NT2/D1 (cell line): ENCODE measurements around the gene TPH1.

ENCODE experiments used
- DNase-seq: peaks from one replicate; pipeline ENCODE4 v3.0.0-alpha.2; 2011; ENCODE audit warnings: low read depth, low spot score
- H3K27me3 ChIP-seq: 2 replicates; pipeline ENCODE4 v1.6.0; 2011; ENCODE audit warnings: mild to moderate bottlenecking; ENCODE audit not compliant: insufficient read length, insufficient read depth
- H3K36me3 ChIP-seq: 2 replicates; pipeline ENCODE4 v1.6.1; 2011; ENCODE audit warnings: mild to moderate bottlenecking, low read length, mixed read lengths; ENCODE audit not compliant: insufficient read depth, insufficient read length
- H3K4me1 ChIP-seq: 2 replicates; pipeline ENCODE4 v1.5.1; 2011; ENCODE audit not compliant: insufficient read depth, insufficient read length
- H3K4me3 ChIP-seq: 2 replicates; pipeline ENCODE4 v1.5.1; 2011; ENCODE audit warnings: low read depth; ENCODE audit not compliant: insufficient read length
- H3K9ac ChIP-seq: 2 replicates; pipeline ENCODE4 v1.6.0; 2011; ENCODE audit warnings: low read depth; ENCODE audit not compliant: insufficient read length
- H3K9me3 ChIP-seq: 2 replicates; pipeline ENCODE4 v1.5.1; 2011; ENCODE audit warnings: mild to moderate bottlenecking, low read length; ENCODE audit not compliant: insufficient read depth
- SUZ12 ChIP-seq: IDR thresholded peaks from 2 replicates; pipeline ENCODE4 v1.6.1; 2011; ENCODE audit not compliant: insufficient read length, insufficient read depth; ENCODE audit errors: extremely low read depth
- YY1 ChIP-seq: IDR thresholded peaks from 2 replicates; pipeline ENCODE4 v1.6.1; 2011; ENCODE audit not compliant: insufficient read length, insufficient read depth
- ZNF274 ChIP-seq: IDR thresholded peaks from 2 replicates; pipeline ENCODE4 v1.6.1; 2011; ENCODE audit warnings: mild to moderate bottlenecking, low read depth, low read length

TPH1 gene

DNA sequence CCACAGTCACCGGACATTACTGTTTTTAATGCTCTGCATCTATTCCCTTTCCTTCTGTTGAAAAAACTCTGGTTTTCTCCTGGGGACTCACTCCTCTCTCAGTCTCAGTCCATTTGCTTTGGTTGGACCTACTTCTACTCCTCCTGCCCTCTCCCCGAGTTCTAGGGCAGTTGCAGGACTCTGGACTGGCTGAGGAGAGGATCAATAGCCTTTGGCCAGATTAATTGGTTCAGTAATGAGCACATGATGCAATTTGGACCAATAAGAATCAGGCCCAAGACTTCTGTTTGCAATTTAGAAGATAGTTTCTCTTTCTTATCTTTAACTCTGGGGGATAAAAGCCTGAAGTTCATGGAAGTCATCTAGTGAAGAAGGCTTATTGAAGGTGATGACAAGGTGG is 15.3 kb upstream of the TPH1 start:
- Histone ChIP-seq H3K9ac (no peak overlapping the region), H3K27me3 (no peaks in the 10 kb centered on the region), H3K36me3 (no peaks in the 10 kb centered on the region), H3K4me3 (no peak overlapping the region), H3K9me3 (no peaks in the 10 kb centered on the region), H3K4me1 (no peaks in the 10 kb centered on the region)
- DNase-seq: no peak
- no peak for TF ChIP-seq YY1
- no peak for TF ChIP-seq ZNF274
- no peak for TF ChIP-seq SUZ12

DNA sequence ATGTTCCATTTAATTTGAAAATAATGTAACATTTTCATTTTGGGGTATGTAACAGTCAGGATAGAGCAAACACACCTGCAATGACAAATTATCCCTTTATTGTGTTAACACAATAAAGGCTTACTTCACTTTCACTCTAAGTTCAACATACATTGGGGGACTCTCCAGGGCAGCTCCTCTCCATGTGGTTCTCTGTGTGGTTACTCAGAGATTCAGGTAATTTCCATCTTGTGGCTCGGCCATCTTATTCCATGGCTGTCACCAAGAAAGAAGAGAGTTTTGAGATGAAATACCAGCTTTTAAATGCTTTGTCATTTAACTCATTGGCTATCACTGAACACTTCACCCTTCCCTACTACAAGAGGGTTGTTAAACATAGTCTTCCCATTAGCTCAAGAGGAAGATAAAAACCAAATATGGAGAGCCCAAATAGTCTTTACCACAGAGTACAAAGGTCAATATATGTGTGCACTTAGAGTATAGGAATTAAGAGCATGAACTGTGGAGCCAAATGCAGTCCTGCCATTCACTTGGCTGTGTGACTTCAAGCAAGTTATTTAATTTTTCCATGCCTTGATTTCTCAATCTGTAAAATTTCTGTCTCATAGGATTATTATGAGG is 10.6 kb upstream of the TPH1 start:
- no peak for TF ChIP-seq YY1
- Histone ChIP-seq H3K27me3 (no peaks in the 10 kb centered on the region), H3K9me3 (no peaks in the 10 kb centered on the region), H3K4me3 (no peak overlapping the region), H3K36me3 (no peaks in the 10 kb centered on the region), H3K4me1 (no peaks in the 10 kb centered on the region), H3K9ac (no peak overlapping the region)
- no peak for DNase-seq

DNA sequence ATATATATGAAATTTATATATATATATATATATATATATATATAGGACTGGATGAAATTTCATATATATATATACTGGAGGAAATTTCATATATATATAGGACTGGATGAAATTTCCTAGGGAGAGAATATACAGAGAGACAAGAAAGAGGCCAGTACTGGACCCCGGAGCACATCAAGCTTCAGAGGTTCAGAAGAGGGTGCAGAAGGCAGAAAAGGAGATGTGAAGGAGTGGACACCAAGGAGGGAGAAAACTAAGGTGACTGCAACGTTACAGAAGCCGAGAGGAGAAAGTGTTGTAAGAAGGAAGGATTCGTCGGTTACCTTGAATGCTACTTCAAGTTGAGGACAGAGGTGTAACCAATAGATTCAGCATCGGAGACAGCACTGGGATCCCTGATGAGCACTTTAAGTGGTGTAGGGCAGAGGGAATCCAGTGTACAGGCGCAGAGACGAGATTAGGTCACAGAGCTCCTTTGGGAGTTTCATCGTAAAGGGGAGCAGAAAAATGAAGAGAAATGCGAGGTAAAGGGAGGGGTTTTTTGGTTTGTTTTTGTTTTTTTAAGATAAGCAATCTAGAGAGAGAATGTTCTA is 8.5 kb upstream of the TPH1 start:
- DNase-seq: no peak
- Histone ChIP-seq H3K36me3 (no peaks in the 10 kb centered on the region), H3K4me1 (no peaks in the 10 kb centered on the region), H3K9me3 (no peaks in the 10 kb centered on the region), H3K9ac (no peak overlapping the region), H3K27me3 (no peaks in the 10 kb centered on the region), H3K4me3 (no peak overlapping the region)
- TF ChIP-seq SUZ12 (no peak), YY1 (no peak), ZNF274 (no peak)

DNA sequence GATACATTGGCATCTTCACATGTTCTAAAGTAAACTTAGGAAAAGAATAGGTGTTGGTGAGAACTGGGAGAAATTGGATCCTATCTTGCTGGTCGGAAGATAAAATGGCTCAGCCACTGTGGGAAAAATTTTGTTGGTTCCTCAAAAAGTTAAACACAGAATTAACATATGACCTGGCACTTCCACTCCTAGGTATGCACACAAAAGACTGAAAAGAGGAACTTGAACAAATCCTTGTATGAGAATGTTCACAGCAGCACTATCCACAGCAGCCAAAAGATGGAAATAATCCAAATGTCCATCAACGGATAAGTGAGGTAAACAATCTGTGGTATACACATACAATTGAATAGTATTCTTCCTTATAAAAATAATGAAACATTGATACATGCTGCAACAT is 4.8 kb upstream of the TPH1 start:
- peaks cover 18% of the 10 kb centered on the region for H3K27me3 ChIP-seq
- no peaks in the 10 kb centered on the region for H3K4me1 ChIP-seq
- H3K9ac ChIP-seq: no peak overlapping the region
- no peaks in the 10 kb centered on the region for H3K9me3 ChIP-seq
- TF ChIP-seq ZNF274 (no peak), SUZ12 (no peak), YY1 (no peak)
- H3K4me3 ChIP-seq: no peak overlapping the region
- H3K36me3 ChIP-seq: no peaks in the 10 kb centered on the region
- no peak for DNase-seq

DNA sequence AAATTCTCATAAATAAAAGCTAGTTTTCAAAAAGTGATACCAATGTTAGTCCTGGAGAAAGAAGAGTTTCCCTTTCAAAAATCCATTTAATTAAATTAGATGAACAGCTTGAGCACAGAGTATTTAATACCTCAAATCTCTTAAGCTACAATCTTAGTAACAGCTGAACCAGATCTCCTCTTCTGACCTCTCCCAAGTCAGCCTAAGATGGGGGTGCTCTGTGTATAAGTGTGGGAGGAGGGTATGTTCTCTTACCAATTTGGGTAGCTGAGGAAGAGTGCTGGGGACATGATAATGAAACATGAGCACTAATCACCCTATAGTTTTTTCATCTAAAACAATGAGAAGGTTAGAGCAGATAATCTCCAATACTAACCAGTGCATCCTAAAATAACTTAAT is 9.6 kb downstream of the TPH1 start:
- no peak for TF ChIP-seq ZNF274
- no peak for TF ChIP-seq YY1
- no peak for TF ChIP-seq SUZ12
- no peaks in the 10 kb centered on the region for H3K4me1 ChIP-seq
- no peaks in the 10 kb centered on the region for H3K9me3 ChIP-seq
- H3K36me3 ChIP-seq: no peaks in the 10 kb centered on the region
- H3K9ac ChIP-seq: no peak overlapping the region
- no peaks in the 10 kb centered on the region for H3K27me3 ChIP-seq
- no peak overlapping the region for H3K4me3 ChIP-seq
- no peak for DNase-seq

DNA sequence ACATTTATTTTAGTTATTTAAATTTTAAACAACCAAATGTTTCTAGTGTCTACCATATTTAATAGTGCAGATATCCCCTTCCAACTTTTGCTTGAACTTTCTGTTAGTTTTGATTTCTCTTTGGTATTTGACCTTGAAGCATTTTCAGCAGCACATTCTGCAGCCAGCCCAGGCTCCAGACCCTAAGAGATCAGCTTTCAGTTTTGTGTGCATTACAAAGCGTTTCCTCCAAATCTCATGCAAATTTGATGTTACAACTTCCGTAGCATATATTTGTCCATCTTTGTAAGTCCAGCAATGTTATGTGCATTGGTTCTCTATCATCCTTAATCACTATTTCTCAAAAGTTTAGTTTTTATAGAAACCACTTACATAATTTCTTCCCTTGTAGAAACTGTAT is 18.6 kb downstream of the TPH1 start:
- no peak for DNase-seq
- H3K4me1 ChIP-seq: no peaks in the 10 kb centered on the region

DNA sequence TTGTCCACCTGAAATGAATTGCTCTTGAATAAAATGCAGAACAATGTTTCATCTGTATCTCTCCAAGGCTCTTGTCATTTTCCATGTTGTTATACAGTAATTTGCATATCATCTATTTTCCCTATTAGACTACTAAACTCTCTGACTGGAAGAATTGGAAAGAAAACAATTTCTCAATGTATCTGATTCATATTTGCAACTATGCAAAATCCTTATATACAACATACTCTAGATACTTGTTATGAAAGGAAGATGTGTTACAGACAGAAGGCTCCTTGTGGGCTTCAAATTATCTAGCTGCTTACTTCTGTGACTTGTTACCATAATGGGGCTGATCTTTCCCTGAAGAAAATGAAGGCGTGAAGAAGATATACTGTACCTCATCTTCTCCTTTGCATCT is 23.6 kb downstream of the TPH1 start:
- Histone ChIP-seq H3K9ac (no peak overlapping the region), H3K27me3 (no peaks in the 10 kb centered on the region)
- DNase-seq: no peak

More for the DNA sequence above, 18.6 kb downstream of the TPH1 start:
- Histone ChIP-seq H3K9ac (no peak overlapping the region), H3K36me3 (no peaks in the 10 kb centered on the region), H3K9me3 (no peaks in the 10 kb centered on the region), H3K27me3 (no peaks in the 10 kb centered on the region), H3K4me3 (no peak overlapping the region)
- no peak for TF ChIP-seq SUZ12
- TF ChIP-seq ZNF274: no peak
- no peak for TF ChIP-seq YY1

More for the DNA sequence above, 23.6 kb downstream of the TPH1 start:
- H3K9me3 ChIP-seq: no peaks in the 10 kb centered on the region
- H3K4me3 ChIP-seq: no peak overlapping the region
- TF ChIP-seq SUZ12 (no peak), YY1 (no peak), ZNF274 (no peak)
- H3K4me1 ChIP-seq: no peaks in the 10 kb centered on the region
- H3K36me3 ChIP-seq: no peaks in the 10 kb centered on the region
